Calu3 (cell line): Measurements from ENCODE around the gene TMEM11. TPM values are rescaled to one million over a fixed set of nuclear protein-coding genes. Genes with fewer than 3 reads are reported as not detected.

Experiments used
- BruUV-seq: library from RNA; stranded (reverse); fragments of 400-500 nt; replicated peaks from 2 replicates; lab custom pipeline; 2021; lab: Mats Ljungman, UMichigan
- CTCF ChIA-PET: fragments of 300-600 bp; sonication (Branson Sonifier 250); formaldehyde crosslinking; loops from one replicate; lab custom pipeline; 2022; ENCODE audit warnings: antibody characterized with exemption; lab: Charles Lee
- DNase-seq: peaks from one replicate; pipeline ENCODE4 v3.0.0; 2022
- H3K27ac Mint-ChIP-seq: one replicate; pipeline ENCODE4 v1.8.0; 2022; ENCODE audit warnings: mixed read lengths; ENCODE audit not compliant: unreplicated experiment
- H3K27me3 Mint-ChIP-seq: one replicate; pipeline ENCODE4 v1.8.0; 2022; ENCODE audit warnings: mixed read lengths; ENCODE audit not compliant: unreplicated experiment
- H3K36me3 Mint-ChIP-seq: one replicate; pipeline ENCODE4 v1.8.0; 2022; ENCODE audit warnings: mild to moderate bottlenecking, moderate library complexity, mixed read lengths; ENCODE audit not compliant: insufficient read depth, unreplicated experiment
- H3K4me1 Mint-ChIP-seq: one replicate; pipeline ENCODE4 v1.8.0; 2022; ENCODE audit warnings: mild to moderate bottlenecking, low read depth, mixed read lengths; ENCODE audit not compliant: unreplicated experiment
- H3K4me3 Mint-ChIP-seq: one replicate; pipeline ENCODE4 v1.8.0; 2022; ENCODE audit warnings: mild to moderate bottlenecking, low read depth, moderate library complexity, mixed read lengths; ENCODE audit not compliant: unreplicated experiment
- H3K9me3 Mint-ChIP-seq: one replicate; pipeline ENCODE4 v1.8.0; 2022; ENCODE audit warnings: low read depth, mixed read lengths; ENCODE audit not compliant: unreplicated experiment
- CTCF ChIP-seq: fragments of 200-600 bp; IDR thresholded peaks from one replicate; pipeline ENCODE4 v1.8.0; 2022; ENCODE audit warnings: antibody characterized with exemption; ENCODE audit not compliant: unreplicated experiment
- intact Hi-C: fragments of 100-400 bp; cut with micrococcal nuclease; formaldehyde crosslinking; loops from one replicate; pipeline ENCODE4 v1.10.0; 2022; ENCODE audit not compliant: unreplicated experiment
- total RNA-seq: library from RNA; stranded (reverse); gene quantifications from 2 replicates; pipeline ENCODE4 v1.2.3, GENCODE V29; 2022

TMEM11 gene
- total RNA-seq, 1 experiment from 2014 or later: 18.9 TPM

- H3K27me3 Mint-ChIP-seq: no peaks in the 10 kb centered on the region
- no peak overlapping the region for H3K27ac Mint-ChIP-seq
- no TSS peak for BruUV-seq
- peaks cover 1% of the 10 kb centered on the region for H3K36me3 Mint-ChIP-seq
- no peak overlapping the region for H3K4me3 Mint-ChIP-seq
- intact Hi-C loops: no loop called here
- H3K9me3 Mint-ChIP-seq: no peaks in the 10 kb centered on the region
- H3K4me1 Mint-ChIP-seq: no peaks in the 10 kb centered on the region
- TF ChIP-seq CTCF: no peak
- CTCF ChIA-PET: no interaction called here
- DNase-seq: no peak
These were observed 37.1 kb downstream of the TMEM11 start for GRCh38 chr17:21176773-21177395.

- CTCF ChIA-PET: no interaction called here
- no peak for TF ChIP-seq CTCF
- H3K9me3 Mint-ChIP-seq: no peaks in the 10 kb centered on the region
- BruUV-seq: no TSS peak
- intact Hi-C loops: no loop called here
- H3K27ac Mint-ChIP-seq: no peak overlapping the region
- DNase-seq: no peak
- no peak overlapping the region for H3K4me3 Mint-ChIP-seq
- H3K27me3 Mint-ChIP-seq: no peaks in the 10 kb centered on the region
- no peaks in the 10 kb centered on the region for H3K4me1 Mint-ChIP-seq
- peaks cover 3% of the 10 kb centered on the region for H3K36me3 Mint-ChIP-seq
These were observed 39.2 kb downstream of the TMEM11 start for GRCh38 chr17:21174713-21175112.

- BruUV-seq: no TSS peak
- H3K4me1 Mint-ChIP-seq: no peaks in the 10 kb centered on the region
- H3K27me3 Mint-ChIP-seq: no peaks in the 10 kb centered on the region
- peaks cover 3% of the 10 kb centered on the region for H3K36me3 Mint-ChIP-seq
- no peak overlapping the region for H3K4me3 Mint-ChIP-seq
- intact Hi-C loops: no loop called here
- H3K27ac Mint-ChIP-seq: no peak overlapping the region
- CTCF ChIA-PET: no interaction called here
- DNase-seq: no peak
- no peak for TF ChIP-seq CTCF
- H3K9me3 Mint-ChIP-seq: no peaks in the 10 kb centered on the region
These were observed 39.8 kb downstream of the TMEM11 start for GRCh38 chr17:21174186-21174585.

GRCh38 chr17:21173543-21173942 lies 40.4 kb downstream of the TMEM11 start:
- Mint-ChIP-seq H3K4me3 (no peak overlapping the region), H3K27me3 (no peaks in the 10 kb centered on the region), H3K27ac (no peak overlapping the region), H3K36me3 (peaks cover 3% of the 10 kb centered on the region), H3K9me3 (no peaks in the 10 kb centered on the region), H3K4me1 (no peaks in the 10 kb centered on the region)
- no TSS peak for BruUV-seq
- DNase-seq: no peak
- CTCF ChIA-PET: interaction anchor here (0.6 kb wide), 1 partner anchor 45 kb away, joined by 7 read pairs; no protein-coding TSS in a partner anchor
- TF ChIP-seq CTCF: no peak
- intact Hi-C loops: no loop called here
